Psoas muscle (tissue), 8 donors: ENCODE results near the gene TBX18. TPM values are rescaled to one million over a fixed set of nuclear protein-coding genes. Genes with fewer than 3 reads are reported as not detected.
A peak's percentile ranks its signal among the peaks of the same experiment; 100 is the strongest.

ENCODE experiments used
- ATAC-seq, 4 donors: fragments of 200-7000 bp; cut with Tn5 transposase; one replicate each; pipeline ENCODE4 v1.9.1; 2020; ENCODE audit warnings: moderate library complexity in 3 of 4, mild to moderate bottlenecking in 2 of 4
- DNase-seq, 2 donors: peaks; one replicate each; pipeline ENCODE4 v3.0.0-alpha.2; 2020
- H3K27ac ChIP-seq: fragments of 200-600 bp; one replicate; pipeline ENCODE4 v1.8.0; 2022
- H3K27me3 ChIP-seq, 3 donors: fragments of 200-600 bp in 1 of 3; one replicate each; pipeline versions ENCODE4 v1.6.1 to v1.8.0; 2013 to 2022; ENCODE audit warnings: low read length in 2 of 3, mild to moderate bottlenecking in 2 of 3, moderate library complexity in 1 of 3; ENCODE audit not compliant: insufficient read depth in 3 of 3
- H3K36me3 ChIP-seq, 2 donors: fragments of 200-600 bp in 1 of 2; one replicate each; pipeline versions ENCODE4 v1.6.1 to v1.8.0; 2013 to 2022; ENCODE audit warnings: low read depth in 1 of 2, mild to moderate bottlenecking in 1 of 2, moderate library complexity in 1 of 2; ENCODE audit not compliant: insufficient read depth in 1 of 2
- H3K4me1 ChIP-seq: fragments of 200-600 bp; one replicate; pipeline ENCODE4 v1.8.0; 2022
- H3K4me3 ChIP-seq: fragments of 200-600 bp; one replicate; pipeline ENCODE4 v1.8.0; 2022; ENCODE audit warnings: mild to moderate bottlenecking
- H3K9me3 ChIP-seq: fragments of 200-600 bp; one replicate; pipeline ENCODE4 v1.8.0; 2022
- WGBS, 3 donors: extraction: QIAGEN DNeasy Blood & Tissue Kit; methylation state at CpG; one replicate each; pipeline versions ENCODE4 v1.1.6 to v1.1.7; 2013; 5-methylcytosine and 5-hydroxymethylcytosine counted together
- intact Hi-C, 2 donors: fragments of 100-400 bp; cut with DNase I; formaldehyde crosslinking; loops; one replicate each; pipeline versions ENCODE4 v1.11.0 to v1.14.2; 2022
- polyA plus RNA-seq, 3 donors: library from polyadenylated mRNA; stranded (reverse); fragments of 200-250 nt; gene quantifications; one replicate each; pipeline ENCODE4 v1.2.3, GENCODE V29; 2013
- total RNA-seq, 4 donors: library from RNA; stranded (reverse); fragmentation: NEBNext Ultra II Directional in 2 of 4; extraction: Animal tissue kit (Norgen Biotek cat#: 25700) in 2 of 4; gene quantifications; one replicate each; pipeline versions ENCODE4 v1.2.1 to v1.2.4, GENCODE V29; 2021 to 2023
- TF ChIP-seq, protein P1 (sequence below): fragments of 200-600 bp; IDR thresholded peaks from one replicate; pipeline ENCODE4 v1.8.0; 2022; ENCODE audit warnings: antibody characterized with exemption
- donor health status: healthy with polysubstance abuse.
- donor health status: DM: no; HTN: no; CAD: no; lungs with moderate emphysema.
- donor health status: Bipolar disorder and iron deficiency.
- donor health status: healthy.
- donor health status: DM: yes; HTN: yes; CAD: no.
- donor health status: DM: no; HTN: no; CAD: no.
- donor health status: DM: no; HTN: no; CAD: no.
- donor health status: DM: yes; HTN: yes; CAD: no.

TBX18 gene
- total and polyA plus RNA-seq, 7 donors = 0.24 to 1.0 (median 0.55) TPM

DNA sequence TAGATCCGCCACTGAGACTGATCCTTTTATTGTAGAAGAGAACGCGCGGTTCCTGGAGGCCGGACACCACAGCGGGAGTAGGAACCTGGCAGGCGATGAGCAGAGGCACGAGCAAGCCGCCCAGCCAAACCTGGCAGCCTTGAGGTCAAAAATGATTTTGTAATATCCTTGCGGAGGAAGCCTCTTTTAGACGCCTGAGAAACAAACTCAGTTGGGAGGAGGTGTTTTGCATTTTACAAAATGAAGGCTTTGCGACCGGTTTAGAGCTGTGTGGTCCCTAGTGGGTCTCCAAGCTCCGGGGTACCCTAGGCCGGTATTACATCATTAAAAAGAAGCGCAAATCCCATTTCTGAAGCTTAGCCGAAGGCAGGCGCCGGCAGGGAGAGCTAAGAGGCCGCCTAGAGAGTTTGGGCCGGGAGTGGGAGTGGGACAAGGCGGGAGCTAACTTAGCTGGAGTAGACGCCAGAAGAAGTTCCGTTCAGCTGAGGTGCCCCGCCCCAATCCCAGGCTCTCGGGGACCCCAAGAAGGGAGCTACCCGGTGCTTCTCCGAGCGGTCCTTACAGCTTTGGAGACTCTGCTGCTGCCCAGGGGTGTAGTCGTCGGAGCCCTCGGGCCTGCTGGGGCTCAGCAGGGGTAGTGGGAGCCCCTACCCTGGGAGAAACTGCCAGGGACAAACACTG is 1.9 kb upstream of the TBX18 start:
- Histone ChIP-seq H3K4me1 (no peaks in the 10 kb centered on the region), H3K36me3 (no peaks in the 10 kb centered on the region), H3K4me3 (no peak overlapping the region), H3K27me3 (peaks cover 10 to 94% (median 39%) of the 10 kb centered on the region in 3 donors), H3K27ac (no peak overlapping the region), H3K9me3 (no peaks in the 10 kb centered on the region)
- ATAC-seq (no peak), DNase-seq (peak in 1 of 2 donors; percentile 50)
- TF ChIP-seq, protein P1, sequence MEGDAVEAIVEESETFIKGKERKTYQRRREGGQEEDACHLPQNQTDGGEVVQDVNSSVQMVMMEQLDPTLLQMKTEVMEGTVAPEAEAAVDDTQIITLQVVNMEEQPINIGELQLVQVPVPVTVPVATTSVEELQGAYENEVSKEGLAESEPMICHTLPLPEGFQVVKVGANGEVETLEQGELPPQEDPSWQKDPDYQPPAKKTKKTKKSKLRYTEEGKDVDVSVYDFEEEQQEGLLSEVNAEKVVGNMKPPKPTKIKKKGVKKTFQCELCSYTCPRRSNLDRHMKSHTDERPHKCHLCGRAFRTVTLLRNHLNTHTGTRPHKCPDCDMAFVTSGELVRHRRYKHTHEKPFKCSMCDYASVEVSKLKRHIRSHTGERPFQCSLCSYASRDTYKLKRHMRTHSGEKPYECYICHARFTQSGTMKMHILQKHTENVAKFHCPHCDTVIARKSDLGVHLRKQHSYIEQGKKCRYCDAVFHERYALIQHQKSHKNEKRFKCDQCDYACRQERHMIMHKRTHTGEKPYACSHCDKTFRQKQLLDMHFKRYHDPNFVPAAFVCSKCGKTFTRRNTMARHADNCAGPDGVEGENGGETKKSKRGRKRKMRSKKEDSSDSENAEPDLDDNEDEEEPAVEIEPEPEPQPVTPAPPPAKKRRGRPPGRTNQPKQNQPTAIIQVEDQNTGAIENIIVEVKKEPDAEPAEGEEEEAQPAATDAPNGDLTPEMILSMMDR = no peak
- 18 to 29% (median 23%) methylated on average over 32 of the region's 32 CpGs for WGBS, 3 donors
- intact Hi-C loops = no loop called here

DNA sequence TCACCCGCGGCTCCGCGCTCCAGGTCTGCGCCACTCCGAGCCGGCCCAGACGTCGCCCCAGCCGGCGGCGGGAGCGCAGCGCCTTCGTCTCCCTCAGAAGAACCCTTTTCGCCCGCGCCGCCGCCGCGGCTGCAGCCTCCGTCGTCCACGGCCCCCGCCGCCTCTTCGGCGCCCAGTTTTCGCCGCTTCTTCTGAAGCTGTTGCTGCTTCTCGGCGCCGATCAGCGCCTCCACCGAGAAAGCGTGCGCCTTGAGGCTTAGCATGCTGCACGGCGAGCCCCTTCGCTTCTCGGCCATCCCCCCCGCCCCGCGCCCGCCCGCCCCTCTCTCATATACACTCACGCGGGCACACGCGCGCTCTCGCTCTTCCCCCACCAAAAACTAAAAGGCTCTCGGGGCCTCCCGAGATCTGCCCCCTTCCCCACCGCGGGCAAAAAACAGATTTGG is 489 bp downstream of the TBX18 start:
- DNase-seq (no peak), ATAC-seq (no peak)
- WGBS, 3 donors = 0 to 2% (median 0%) methylated on average over 26 to 57 of the region's 57 CpGs
- H3K27ac ChIP-seq = peak overlapping the region; percentile 75
- peak overlapping the region; percentile 65 for H3K4me3 ChIP-seq
- H3K36me3 ChIP-seq = no peaks in the 10 kb centered on the region
- no peaks in the 10 kb centered on the region for H3K9me3 ChIP-seq
- intact Hi-C loops = no loop called here
- no peaks in the 10 kb centered on the region for H3K4me1 ChIP-seq
- TF ChIP-seq, protein P1 = no peak
- peaks cover 10 to 71% (median 39%) of the 10 kb centered on the region in 3 donors for H3K27me3 ChIP-seq

DNA sequence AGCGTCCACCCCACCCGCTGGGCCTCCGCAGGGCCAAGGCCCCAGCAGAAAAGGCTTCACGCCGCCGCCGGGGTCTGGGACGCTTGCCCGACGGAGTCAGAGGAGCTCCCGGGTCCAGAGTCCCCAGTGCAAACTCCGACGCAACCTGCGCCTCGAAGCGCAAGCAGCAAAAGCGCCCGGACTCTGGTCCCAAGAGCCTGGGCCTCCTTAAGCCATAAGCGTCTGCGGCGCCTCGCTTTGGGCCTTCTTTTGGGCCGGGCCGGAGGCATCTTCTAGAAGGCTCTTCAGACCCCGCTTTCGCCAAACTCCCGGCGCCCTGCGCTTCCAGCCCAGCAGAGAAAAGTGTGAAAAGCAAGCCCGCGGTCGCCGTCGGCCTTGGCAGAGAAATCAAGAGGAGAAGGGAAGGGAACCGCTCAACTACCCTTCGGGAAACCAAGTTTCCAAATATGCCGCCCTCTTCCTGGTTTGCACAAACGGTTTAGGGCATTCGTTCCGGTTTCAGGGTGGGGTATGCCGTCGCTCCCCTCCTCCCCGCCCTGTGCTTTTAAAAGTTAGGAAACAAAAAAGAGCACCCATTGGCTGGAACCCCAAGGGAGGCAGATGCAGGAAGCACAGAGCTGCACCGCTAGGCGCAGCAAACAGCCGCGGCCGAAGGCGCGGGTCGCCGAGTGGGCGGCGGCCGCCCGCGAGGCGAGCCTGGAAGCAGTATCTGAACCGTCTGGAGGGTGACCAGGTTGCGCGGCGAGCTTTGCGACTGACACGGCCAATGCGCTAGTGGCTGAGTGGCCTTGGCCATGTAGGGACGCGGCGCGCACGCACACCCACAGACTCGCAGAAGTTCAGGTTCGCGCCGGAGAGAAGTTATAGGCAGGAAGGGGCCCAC is 1.2 kb downstream of the TBX18 start:
- H3K27me3 ChIP-seq = peaks cover 7 to 64% (median 35%) of the 10 kb centered on the region in 3 donors
- ATAC-seq = peak in 3 of 4 donors; percentile 53 to 66 (median 56)
- H3K27ac ChIP-seq = peak overlapping the region; percentile 75
- TF ChIP-seq, protein P1 = no peak
- DNase-seq = peak; percentile 60 to 73
- H3K9me3 ChIP-seq = no peaks in the 10 kb centered on the region
- no peaks in the 10 kb centered on the region for H3K36me3 ChIP-seq
- WGBS, 3 donors = 1 to 2% (median 2%) methylated on average over 67 to 74 of the region's 74 CpGs
- H3K4me3 ChIP-seq = peak overlapping the region; percentile 65
- no peaks in the 10 kb centered on the region for H3K4me1 ChIP-seq
- intact Hi-C loops = no loop called here

DNA sequence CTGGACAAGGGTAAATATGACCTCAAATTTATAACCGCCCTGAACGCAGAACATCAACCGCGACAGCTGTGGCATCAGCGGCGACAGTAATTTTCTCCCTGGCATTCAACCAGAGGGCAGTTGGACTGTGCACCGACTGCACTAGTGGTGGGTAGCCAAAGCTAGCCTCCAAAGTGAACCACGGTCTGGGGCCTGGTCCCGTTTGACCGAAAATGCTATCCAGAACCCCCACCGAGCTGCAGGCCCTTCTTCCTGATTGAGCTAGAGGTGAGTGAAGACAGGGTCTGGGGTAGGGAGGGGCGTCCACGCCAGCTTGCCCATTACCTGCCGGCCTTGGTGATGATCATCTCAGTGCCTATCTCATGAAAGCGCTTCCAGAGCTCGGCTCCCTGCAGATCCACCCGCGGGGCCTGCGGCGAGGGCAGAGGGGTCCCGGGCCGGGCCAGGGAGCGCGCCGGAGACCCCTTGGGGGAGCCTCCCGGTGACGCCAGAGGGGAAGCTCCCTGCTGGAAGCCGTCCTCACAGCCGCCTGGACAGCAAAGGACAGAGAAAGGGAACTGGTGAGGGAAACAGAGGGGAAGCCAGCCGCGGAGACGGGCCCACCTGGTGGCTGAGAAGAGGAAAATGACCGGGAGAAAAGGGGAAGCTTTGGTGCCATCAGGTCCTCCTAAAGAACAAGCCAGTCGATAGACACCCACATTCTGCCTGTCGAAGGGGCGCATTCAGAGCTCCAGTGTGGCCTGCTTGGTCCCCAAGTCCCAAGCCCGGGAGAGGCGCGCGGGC is 2.0 kb downstream of the TBX18 start:
- 8 to 16% (median 10%) methylated on average over 40 of the region's 40 CpGs for WGBS, 3 donors
- DNase-seq (no peak), ATAC-seq (peak in 1 of 4 donors; percentile 28)
- Histone ChIP-seq H3K4me1 (no peaks in the 10 kb centered on the region), H3K36me3 (no peaks in the 10 kb centered on the region), H3K4me3 (peak overlapping the region; percentile 65), H3K27ac (peak overlapping the region; percentile 75), H3K9me3 (no peaks in the 10 kb centered on the region), H3K27me3 (peaks cover 0 to 56% (median 33%) of the 10 kb centered on the region in 3 donors)
- TF ChIP-seq, protein P1 = no peak
- intact Hi-C loops = no loop called here
